ENCODE data around the gene MCM9.

The MCM9 gene

GRCh38 chr6:118860363-118860762 is 74.6 kb downstream of the MCM9 start:
- no peak for DNase-seq

- DNase-seq, result no peak
Observed at GRCh38 chr6:118859517-118860064, 75.4 kb downstream of the MCM9 start.

GRCh38 chr6:118856301-118856700 is 78.7 kb downstream of the MCM9 start:
- no peak for DNase-seq

GRCh38 chr6:118853408-118853807 is 81.6 kb downstream of the MCM9 start:
- no peak for DNase-seq

- DNase-seq, result peak; percentile 48
Observed at GRCh38 chr6:118844915-118845314, 90.0 kb downstream of the MCM9 start.

GRCh38 chr6:118843685-118844390 is 91.1 kb downstream of the MCM9 start:
- DNase-seq, result peak; percentile 29

- DNase-seq, result no peak
Observed at GRCh38 chr6:118830691-118831090, 104.3 kb downstream of the MCM9 start.

- DNase-seq, result no peak
Observed at GRCh38 chr6:118829817-118830478, 105.0 kb downstream of the MCM9 start.

- DNase-seq, result no peak
Observed at GRCh38 chr6:118826096-118826495, 108.9 kb downstream of the MCM9 start.

GRCh38 chr6:118825661-118826060 is 109.3 kb downstream of the MCM9 start:
- no peak for DNase-seq

- DNase-seq, result no peak
Observed at GRCh38 chr6:118815495-118815894, 119.5 kb downstream of the MCM9 start.

- peak; percentile 39 for DNase-seq
Observed at GRCh38 chr6:118813775-118814174, 121.2 kb downstream of the MCM9 start.

- peak; percentile 25 for DNase-seq
Observed at GRCh38 chr6:118812970-118813369, 122.0 kb downstream of the MCM9 start.

GRCh38 chr6:118810420-118811027 is 124.4 kb downstream of the MCM9 start:
- peak; percentile 81 for DNase-seq

- peak; percentile 71 for DNase-seq
Observed at GRCh38 chr6:118808793-118809638, 125.9 kb downstream of the MCM9 start.

- DNase-seq, result no peak
Observed at GRCh38 chr6:118804091-118804490, 130.9 kb downstream of the MCM9 start.

- DNase-seq, result no peak
Observed at GRCh38 chr6:118801257-118801656, 133.7 kb downstream of the MCM9 start.

- DNase-seq, result peak; percentile 95
Observed at GRCh38 chr6:118800394-118801071, 134.4 kb downstream of the MCM9 start.

- DNase-seq, result no peak
Observed at GRCh38 chr6:118799826-118800225, 135.1 kb downstream of the MCM9 start.

GRCh38 chr6:118796548-118796947 is 138.4 kb downstream of the MCM9 start:
- DNase-seq, result peak; percentile 95

- DNase-seq, result no peak
Observed at GRCh38 chr6:118791499-118791898, 143.5 kb downstream of the MCM9 start.

- no peak for DNase-seq
Observed at GRCh38 chr6:118789954-118790353, 145.0 kb downstream of the MCM9 start.

Data from CD4-positive, alpha-beta T cell treated with Interleukin-4 for 4 hours (primary cell).